Spleen (tissue), 7 donors: ENCODE results near the gene SLC4A9.

Source experiments
- POLR2A ChIP-seq, 3 donors: fragments of 450-650 bp; IDR thresholded peaks; one replicate each; pipeline ENCODE4 v1.5.1; 2017; ENCODE audit warnings: antibody characterized with exemption in 3 of 3, mild to moderate bottlenecking in 1 of 3
- POLR2AphosphoS5 ChIP-seq, 3 donors: sonication (generic); formaldehyde crosslinking; IDR thresholded peaks; one replicate each; pipeline ENCODE4 v1.5.1; 2017; ENCODE audit warnings: antibody characterized with exemption in 3 of 3
- TF ChIP-seq, protein P1 (sequence below), 11 experiments: fragments of 200-600 bp in 7 of 11; fragments of 450-650 bp in 4 of 11; sonication (generic) in 4 of 11; IDR thresholded peaks in 8 of 11; conservative IDR thresholded peaks in 3 of 11; 1 replicate in 7 of 11; 2 replicates in 4 of 11; pipeline versions ENCODE4 v1.4.0 to v1.8.0; 2016 to 2021; ENCODE audit warnings: antibody characterized with exemption in 11 of 11, inconsistent platforms in 4 of 11, mild to moderate bottlenecking in 1 of 11
- donor health status: DM: no; HTN: no; CAD: no; lungs with moderate emphysema.
- donor health status: DM: no; HTN: no; CAD: no.
- donor health status: DM: no; HTN: no; CAD: no.

DNA sequence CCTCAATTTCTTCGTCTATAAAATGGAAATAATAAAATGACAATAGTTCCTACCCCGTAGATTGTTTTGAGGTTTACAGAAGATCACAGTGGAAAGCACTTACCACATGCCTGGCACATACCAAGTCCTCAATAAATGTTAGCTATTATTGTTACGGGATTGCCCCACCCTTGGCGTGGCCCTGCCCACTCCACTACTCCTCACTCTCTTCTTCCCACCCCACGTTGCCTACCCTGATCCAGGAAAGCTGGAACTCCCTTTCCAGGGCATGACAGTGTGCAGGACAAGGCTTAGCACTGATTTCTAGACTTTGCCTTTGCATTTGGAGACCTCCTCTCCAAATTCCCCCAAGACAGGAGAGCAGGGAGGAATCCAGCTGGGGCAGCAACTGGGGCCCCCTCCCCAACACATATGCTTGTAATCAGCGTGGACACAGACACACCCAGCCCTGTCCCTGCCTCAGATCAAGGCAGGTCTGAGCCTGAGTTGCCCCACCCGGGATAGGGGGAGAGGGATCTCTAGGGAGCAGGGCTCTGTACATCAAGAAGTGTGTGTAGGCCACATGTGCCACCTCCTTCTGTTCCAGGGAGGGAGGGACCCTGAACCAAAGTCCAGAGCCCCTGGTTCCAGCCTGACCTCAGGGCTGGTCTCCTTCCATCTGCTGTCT, 6.7 kb downstream of the SLC4A9 start:
- TF ChIP-seq POLR2A (IDR thresholded peaks at IDR 0.05): no peak
- TF ChIP-seq, protein P1, sequence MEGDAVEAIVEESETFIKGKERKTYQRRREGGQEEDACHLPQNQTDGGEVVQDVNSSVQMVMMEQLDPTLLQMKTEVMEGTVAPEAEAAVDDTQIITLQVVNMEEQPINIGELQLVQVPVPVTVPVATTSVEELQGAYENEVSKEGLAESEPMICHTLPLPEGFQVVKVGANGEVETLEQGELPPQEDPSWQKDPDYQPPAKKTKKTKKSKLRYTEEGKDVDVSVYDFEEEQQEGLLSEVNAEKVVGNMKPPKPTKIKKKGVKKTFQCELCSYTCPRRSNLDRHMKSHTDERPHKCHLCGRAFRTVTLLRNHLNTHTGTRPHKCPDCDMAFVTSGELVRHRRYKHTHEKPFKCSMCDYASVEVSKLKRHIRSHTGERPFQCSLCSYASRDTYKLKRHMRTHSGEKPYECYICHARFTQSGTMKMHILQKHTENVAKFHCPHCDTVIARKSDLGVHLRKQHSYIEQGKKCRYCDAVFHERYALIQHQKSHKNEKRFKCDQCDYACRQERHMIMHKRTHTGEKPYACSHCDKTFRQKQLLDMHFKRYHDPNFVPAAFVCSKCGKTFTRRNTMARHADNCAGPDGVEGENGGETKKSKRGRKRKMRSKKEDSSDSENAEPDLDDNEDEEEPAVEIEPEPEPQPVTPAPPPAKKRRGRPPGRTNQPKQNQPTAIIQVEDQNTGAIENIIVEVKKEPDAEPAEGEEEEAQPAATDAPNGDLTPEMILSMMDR (IDR thresholded peaks at IDR 0.05 in 8 of 11, conservative IDR thresholded peaks at IDR 0.05 in 3 of 11): no peak
- no peak for TF ChIP-seq POLR2AphosphoS5 (IDR thresholded peaks at IDR 0.05)
